Measurements from ENCODE around the gene CYTH4. TPM values are rescaled to one million over a fixed set of nuclear protein-coding genes. Genes with fewer than 3 reads are reported as not detected.

CYTH4 gene
- polyA plus RNA-seq, 4 donors = 2.9 to 5.6 (median 3.3) TPM

GRCh38 chr22:37288521-37288920 lies 6.2 kb downstream of the CYTH4 start:
- no peak for DNase-seq (ENCODE audit: low read depth in 4 of 4, low spot score in 3 of 4)

- no peak for DNase-seq (ENCODE audit: low read depth in 4 of 4, low spot score in 3 of 4)
Observed at GRCh38 chr22:37289156-37289735, 6.9 kb downstream of the CYTH4 start.

- DNase-seq (ENCODE audit: low read depth in 4 of 4, low spot score in 3 of 4) = no peak
Observed at GRCh38 chr22:37290737-37291136, 8.4 kb downstream of the CYTH4 start.

DNA sequence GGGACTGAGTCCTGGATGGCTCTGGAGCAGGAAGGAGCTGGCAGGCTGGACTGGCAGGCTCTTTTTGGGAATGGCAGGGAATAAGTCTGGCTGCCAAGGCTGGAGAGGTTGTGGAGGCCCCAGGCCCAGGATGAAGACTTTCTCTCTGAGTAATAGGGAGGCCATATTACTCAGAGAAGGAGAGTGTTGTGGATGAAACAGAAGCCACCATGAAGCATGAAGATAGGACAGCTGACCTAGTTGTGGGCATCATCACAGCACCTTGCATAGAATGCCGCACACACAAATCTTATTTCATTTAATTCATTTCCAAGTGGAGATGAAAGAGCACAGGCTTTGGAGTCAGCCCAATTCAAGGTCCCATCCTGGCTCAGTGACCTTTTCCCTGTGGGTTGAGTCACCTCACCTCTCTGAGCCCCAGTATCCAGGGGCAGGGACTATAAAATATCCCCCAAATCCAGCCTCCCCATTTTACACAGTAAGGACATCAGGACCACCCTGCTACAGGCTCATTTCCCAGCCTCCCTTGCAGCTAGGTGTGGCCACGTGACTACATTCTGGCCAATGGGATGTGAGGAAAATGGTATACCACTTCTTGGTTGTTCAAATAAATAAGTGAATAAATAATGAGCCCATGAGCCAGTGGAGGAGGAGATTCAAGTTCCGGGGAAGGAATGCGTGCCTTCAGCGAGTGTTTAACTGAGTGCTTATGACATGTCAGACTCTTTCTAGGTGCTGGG lies 9.4 kb downstream of the CYTH4 start:
- DNase-seq (ENCODE audit: low read depth in 4 of 4, low spot score in 3 of 4) = no peak

GRCh38 chr22:37292641-37293040 lies 10.3 kb downstream of the CYTH4 start:
- DNase-seq (ENCODE audit: low read depth in 4 of 4, low spot score in 3 of 4) = no peak

DNA sequence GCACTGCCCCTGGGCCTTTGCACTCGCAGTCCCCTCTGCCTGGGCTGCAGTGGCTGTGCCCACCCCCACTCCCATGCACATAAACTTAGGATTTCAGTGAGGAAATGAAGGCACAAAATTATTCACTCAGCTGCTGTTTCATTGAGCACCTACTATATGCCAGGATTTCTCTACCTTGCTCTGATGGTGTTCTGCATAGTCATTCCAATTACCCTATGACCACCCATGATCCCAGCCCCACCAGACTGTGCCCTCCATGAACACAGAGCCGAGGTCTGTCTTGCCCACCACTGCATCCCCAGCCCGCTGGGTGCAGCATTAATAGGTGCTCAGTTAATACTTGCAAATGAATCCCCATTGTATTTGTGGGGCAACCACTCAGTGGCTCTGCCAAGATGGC lies 10.9 kb downstream of the CYTH4 start:
- DNase-seq (ENCODE audit: low read depth in 4 of 4, low spot score in 3 of 4) = no peak

- no peak for DNase-seq (ENCODE audit: low read depth in 4 of 4, low spot score in 3 of 4)
Observed at GRCh38 chr22:37294747-37295146, 12.4 kb downstream of the CYTH4 start.

DNA sequence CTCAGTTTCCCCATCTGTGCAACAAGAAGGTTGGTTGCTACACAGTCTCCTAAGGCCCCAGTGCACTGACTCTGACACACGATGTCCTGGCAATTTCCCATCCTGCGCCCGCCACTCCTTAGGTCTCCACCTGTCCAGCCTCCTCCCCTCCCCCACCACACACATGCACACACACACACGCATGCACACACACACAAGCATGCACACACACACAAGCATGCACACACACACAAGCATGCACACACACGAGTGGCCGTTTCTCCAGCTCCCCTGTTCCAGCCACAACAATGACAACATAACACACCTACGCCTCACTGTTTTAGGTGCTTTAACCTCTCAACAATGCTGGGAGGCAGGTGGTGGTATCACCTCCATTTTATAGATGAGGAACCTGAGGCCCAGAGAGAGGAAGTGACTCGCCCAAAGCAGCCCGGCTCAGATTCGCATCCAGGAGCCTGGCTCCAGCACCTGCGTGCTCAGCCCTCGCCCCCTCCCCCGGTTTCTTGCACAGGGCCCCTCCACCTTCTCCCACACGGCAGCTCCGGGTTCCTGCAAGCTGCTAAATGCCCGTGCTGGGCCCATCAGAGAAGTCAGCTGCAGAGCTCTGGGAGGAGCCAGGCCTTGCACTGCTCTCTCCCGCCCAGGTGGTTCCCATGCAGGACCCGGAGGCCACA lies 13.0 kb downstream of the CYTH4 start:
- no peak for DNase-seq (ENCODE audit: low read depth in 4 of 4, low spot score in 3 of 4)

DNA sequence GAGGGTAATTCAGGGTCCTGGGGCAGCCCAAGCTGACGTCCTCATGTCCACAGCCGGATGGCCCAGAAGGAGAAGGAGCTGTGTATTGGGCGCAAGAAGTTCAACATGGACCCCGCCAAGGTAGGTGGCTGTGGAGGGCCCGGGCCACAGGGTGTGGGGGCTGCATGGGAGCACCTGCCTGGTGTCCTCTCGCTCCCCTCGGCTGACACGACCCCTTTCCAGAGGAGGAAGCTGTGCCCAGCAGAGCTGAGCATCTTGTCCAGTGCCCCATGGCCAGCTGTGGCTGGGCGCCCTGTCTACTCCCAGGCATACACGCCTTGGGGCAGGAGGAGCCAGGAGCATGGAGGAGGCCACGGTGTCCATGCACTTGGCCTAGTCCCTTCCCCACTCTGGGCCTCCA lies 13.6 kb downstream of the CYTH4 start:
- no peak for DNase-seq (ENCODE audit: low read depth in 4 of 4, low spot score in 3 of 4)

DNA sequence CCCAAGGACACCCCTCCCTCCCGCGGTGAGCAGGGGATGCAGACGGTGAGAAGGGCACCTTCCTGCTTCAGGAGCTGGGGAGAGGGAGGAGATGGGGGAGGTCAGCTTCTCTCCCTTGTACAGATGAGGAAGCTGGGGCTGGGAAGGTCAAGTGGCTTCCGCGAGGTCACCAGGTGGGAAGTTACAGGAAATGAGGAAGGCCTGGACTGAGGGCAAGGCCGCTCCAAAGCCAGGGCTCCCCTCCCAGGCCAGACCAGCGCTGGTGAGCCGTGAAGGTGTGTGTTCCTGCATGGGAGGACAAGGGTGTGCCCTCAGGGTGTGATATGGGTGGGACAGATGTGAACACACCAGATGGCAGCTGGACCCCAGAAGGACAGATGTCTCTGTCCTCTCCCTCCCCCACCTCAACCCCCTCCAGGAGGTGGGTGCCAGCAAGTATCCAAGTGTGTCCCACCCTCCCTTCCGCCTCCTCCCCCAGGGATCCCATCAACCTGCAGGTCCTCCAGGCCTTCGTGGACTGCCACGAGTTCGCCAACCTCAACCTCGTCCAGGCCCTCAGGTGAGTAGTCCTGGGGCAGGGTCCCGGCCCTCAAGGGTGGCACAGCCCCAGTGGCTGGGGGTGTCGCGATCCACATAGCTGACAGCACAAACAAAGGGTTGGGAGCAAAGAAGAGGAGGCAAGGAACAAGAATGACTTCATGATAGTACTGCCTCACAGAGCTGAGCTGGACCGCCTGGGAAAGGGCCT lies 16.6 kb downstream of the CYTH4 start:
- no peak for DNase-seq (ENCODE audit: low read depth in 4 of 4, low spot score in 3 of 4)

- DNase-seq (ENCODE audit: low read depth in 4 of 4, low spot score in 3 of 4) = no peak
Observed at GRCh38 chr22:37299969-37300509, 17.7 kb downstream of the CYTH4 start.

DNA sequence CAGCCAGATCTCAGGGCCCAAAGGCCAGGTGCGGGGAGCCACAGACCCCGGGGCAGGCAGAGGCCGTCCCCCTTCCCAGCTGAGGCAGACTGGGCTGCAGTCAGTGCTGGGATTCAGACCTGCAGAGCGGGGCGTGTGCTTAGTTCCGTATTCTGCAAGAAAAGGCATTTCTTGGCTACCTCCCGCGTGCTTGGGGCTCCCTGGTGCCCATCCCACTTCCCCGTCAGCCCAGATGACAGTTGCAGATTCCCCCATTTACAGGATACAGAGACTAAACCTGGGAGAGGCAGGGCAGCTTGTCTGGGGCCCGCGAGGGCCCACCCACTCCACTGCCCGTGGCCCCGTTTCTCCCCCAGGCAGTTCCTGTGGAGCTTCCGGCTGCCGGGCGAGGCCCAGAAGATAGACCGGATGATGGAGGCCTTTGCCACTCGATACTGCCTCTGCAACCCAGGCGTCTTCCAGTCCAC lies 18.3 kb downstream of the CYTH4 start:
- DNase-seq (ENCODE audit: low read depth in 4 of 4, low spot score in 3 of 4) = no peak

DNA sequence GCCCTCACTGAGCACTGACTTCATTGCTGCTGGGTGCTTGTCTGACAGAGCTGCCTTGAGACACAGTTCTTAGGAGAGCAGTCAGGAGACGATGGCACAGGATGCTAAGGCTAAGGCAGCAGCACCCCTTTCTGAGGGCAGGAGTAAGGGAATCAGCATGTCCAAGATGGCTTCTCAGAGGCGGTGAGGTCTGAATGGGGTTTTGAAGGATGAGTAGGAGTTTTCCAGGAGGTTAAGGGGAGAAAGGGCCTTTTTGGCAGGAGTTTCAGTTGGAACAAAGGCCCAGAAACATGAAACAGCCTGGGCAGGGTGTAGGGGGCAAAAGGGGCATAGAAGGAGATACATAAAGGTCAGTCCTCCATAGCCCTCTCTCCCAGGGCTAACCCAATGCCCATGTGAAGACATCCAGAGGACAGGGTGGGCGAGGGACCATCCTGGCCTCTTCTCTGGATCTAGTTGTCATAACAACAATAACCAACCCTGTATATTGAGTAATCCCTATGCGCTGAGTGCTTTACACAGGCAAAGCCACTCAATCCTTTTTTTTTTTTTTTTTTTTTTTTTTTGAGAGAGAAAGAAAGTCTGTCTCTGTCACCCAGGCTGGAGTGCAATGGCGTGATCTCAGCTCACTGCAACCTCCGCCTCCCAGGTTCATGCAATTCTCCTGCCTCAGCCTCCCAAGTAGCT lies 19.0 kb downstream of the CYTH4 start:
- no peak for DNase-seq (ENCODE audit: low read depth in 4 of 4, low spot score in 3 of 4)

- DNase-seq (ENCODE audit: low read depth in 4 of 4, low spot score in 3 of 4) = no peak
Observed at GRCh38 chr22:37302674-37303555, 20.6 kb downstream of the CYTH4 start.

- DNase-seq (ENCODE audit: low read depth in 4 of 4, low spot score in 3 of 4) = no peak
Observed at GRCh38 chr22:37303821-37304274, 21.5 kb downstream of the CYTH4 start.

DNA sequence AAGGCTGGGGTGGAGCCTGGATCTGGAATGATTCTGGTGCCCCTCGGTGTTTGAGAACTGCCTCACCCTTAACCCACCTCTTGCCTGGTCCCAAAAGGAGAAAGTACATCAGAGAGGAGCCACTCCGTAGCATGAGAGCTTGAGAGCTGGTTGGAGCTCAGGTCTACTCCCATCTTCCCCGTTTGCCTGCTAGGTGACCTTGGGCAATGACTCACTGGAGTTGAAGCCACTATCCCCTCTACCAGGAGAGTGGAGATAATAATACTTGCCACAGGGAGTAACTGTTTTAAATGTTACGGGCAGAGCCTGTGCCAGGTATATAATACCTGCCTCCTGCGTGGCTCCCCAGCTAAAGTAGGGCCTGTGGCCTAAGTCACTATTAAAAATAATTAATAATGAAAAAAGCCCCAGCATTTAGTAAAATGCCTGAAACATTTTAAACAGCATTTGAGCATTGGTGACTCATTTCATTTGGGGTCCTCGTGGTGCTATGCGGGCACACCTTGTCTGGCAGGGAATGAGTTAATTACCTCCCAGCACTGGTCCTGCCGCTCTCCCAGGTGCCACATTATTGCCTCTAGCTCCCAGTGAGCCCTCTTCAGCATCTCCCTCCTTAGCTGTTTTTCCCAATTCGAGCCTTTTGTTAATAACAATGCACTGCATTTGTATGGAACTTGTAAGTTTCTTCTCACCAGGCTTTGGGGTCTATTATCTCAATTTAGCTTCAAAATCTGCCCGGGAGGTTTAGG lies 22.5 kb downstream of the CYTH4 start:
- DNase-seq (ENCODE audit: low read depth in 4 of 4, low spot score in 3 of 4) = no peak

DNA sequence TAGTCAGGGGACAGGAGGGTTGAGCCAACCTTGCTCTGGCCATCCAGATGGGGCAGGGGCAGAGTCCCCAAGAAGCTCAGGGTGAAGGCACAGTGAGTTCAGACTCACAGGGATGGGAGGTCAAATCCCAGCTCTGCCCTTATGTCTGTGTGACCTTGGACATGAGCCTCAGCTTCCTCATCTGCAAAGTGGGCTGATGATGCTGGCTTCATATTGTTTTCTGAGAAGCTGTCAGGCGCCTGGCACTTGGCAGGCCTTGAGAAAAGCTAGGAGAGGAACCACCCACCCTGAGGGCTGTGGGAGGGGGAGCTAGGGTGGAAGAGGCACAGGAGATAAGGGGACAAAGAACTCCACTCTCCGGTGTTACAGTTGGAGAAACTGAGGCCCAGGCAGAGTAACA lies 23.6 kb downstream of the CYTH4 start:
- no peak for DNase-seq (ENCODE audit: low read depth in 4 of 4, low spot score in 3 of 4)

DNA sequence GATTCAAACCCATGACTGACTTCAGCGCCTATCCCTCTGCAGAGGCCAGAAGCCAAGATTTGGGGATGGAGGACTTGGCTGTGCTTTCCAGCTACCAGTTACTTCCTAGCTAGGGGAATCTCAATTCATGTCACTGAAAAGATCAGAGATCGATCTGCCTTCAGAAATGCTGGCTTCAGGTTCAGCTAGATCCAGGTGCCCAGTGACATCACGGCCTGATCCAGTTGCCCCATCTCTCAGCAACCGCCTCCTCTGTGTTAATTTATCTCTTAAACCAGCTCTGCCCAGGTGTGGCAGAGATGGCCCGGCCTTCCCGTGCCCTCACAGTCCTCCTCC lies 24.2 kb downstream of the CYTH4 start:
- DNase-seq (ENCODE audit: low read depth in 4 of 4, low spot score in 3 of 4) = no peak

Data from right renal pelvis (tissue), 4 donors.